Tibial artery (tissue), 4 donors: ENCODE data around the gene STARD9.

Experiments
- DNase-seq, 2 donors: peaks; one replicate each; pipeline ENCODE4 v3.0.0-alpha.2; 2019
- H3K27ac ChIP-seq, 2 donors: fragments of 200-600 bp; sonication (generic) in 1 of 2; 1 replicate in 1 of 2; 2 replicates in 1 of 2; pipeline ENCODE4 v1.5.1; 2018 to 2019; ENCODE audit warnings: mild to moderate bottlenecking in 1 of 2
- H3K27me3 ChIP-seq, 2 donors: fragments of 200-600 bp; sonication (generic) in 1 of 2; one replicate each; pipeline versions ENCODE4 v1.5.1 to v1.6.0; 2016 to 2019
- H3K36me3 ChIP-seq, 3 donors: fragments of 200-600 bp; sonication (generic) in 2 of 3; one replicate each; pipeline ENCODE4 v1.5.1; 2016 to 2019; ENCODE audit warnings: mild to moderate bottlenecking in 2 of 3
- H3K4me1 ChIP-seq, 4 donors: fragments of 200-600 bp; sonication (generic) in 2 of 4; 1 replicate in 3 of 4; 2 replicates in 1 of 4; pipeline ENCODE4 v1.5.1; 2016 to 2019
- H3K4me3 ChIP-seq, 2 donors: fragments of 200-600 bp; sonication (generic) in 1 of 2; 1 replicate in 1 of 2; 2 replicates in 1 of 2; pipeline ENCODE4 v1.5.1; 2018 to 2019; ENCODE audit warnings: mild to moderate bottlenecking in 2 of 2
- H3K9me3 ChIP-seq, 3 donors: fragments of 200-600 bp; sonication (generic) in 1 of 3; one replicate each; pipeline ENCODE4 v1.5.1; 2016 to 2019
- intact Hi-C: fragments of 100-400 bp; cut with DNase I; formaldehyde crosslinking; loops from one replicate; pipeline ENCODE4 v1.15.0; 2023; ENCODE audit warnings: low total_unique reads
- TF ChIP-seq, protein P1 (sequence below), 2 experiments: fragments of 200-600 bp in 1 of 2; fragments of 450-650 bp in 1 of 2; IDR thresholded peaks; one replicate each; pipeline ENCODE4 v1.5.1; 2017 to 2019; ENCODE audit warnings: antibody characterized with exemption in 2 of 2, mild to moderate bottlenecking in 1 of 2, moderate library complexity in 1 of 2

The STARD9 gene

DNA sequence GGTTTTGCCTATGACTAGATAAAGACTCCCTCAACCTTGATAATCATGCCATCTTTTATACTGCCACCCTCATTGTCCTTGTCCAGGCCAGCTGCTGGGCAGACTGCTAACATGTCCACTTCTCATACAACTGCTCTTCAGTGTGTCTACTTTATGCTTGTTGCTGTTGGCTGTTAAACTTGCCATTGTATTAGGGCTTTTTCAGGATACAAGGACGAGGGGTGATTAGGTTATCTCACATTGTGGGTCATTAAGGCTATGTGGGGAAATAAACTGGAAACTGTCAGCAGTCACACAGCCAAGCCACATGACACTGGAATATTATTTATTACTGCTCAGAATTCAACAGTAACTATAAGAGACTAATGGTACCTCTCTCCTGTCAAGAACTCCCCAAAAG, 36.1 kb downstream of the STARD9 start:
- H3K36me3 ChIP-seq, result peaks cover 0 to 3% (median 0%) of the 10 kb centered on the region in 3 donors
- H3K4me3 ChIP-seq, result no peak overlapping the region
- TF ChIP-seq, protein P1, sequence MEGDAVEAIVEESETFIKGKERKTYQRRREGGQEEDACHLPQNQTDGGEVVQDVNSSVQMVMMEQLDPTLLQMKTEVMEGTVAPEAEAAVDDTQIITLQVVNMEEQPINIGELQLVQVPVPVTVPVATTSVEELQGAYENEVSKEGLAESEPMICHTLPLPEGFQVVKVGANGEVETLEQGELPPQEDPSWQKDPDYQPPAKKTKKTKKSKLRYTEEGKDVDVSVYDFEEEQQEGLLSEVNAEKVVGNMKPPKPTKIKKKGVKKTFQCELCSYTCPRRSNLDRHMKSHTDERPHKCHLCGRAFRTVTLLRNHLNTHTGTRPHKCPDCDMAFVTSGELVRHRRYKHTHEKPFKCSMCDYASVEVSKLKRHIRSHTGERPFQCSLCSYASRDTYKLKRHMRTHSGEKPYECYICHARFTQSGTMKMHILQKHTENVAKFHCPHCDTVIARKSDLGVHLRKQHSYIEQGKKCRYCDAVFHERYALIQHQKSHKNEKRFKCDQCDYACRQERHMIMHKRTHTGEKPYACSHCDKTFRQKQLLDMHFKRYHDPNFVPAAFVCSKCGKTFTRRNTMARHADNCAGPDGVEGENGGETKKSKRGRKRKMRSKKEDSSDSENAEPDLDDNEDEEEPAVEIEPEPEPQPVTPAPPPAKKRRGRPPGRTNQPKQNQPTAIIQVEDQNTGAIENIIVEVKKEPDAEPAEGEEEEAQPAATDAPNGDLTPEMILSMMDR (IDR thresholded peaks at IDR 0.05), result no peak

DNA sequence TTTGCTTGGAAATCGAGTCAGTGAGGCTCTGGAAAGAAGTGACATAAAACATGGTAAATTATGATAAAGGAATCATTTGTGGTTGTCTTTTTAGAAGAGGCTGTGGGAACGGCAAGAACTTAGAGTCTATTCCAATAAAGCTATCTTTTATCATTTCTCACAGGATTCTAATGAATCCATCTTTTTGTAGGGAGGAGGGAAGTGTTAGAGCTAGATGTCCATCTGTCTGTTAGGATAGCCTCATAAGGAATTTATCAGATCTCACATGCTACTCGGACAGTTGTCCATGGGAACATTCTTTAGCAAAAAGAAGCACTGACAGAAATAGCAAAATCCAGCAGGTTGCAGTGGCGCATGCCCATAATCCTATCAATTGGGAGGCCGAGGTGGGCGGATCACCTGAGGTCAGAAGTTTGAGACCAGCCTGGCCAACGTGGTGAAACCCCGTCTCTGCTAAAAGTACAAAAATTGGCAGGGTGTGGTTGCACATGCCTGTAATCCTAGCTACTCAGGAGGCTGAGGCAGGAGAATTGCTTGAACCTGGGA, 37.0 kb downstream of the STARD9 start:
- Histone ChIP-seq H3K27ac (no peak overlapping the region), H3K9me3 (no peaks in the 10 kb centered on the region), H3K4me1 (peaks cover 0 to 16% (median 8%) of the 10 kb centered on the region in 4 donors), H3K4me3 (no peak overlapping the region), H3K27me3 (no peaks in the 10 kb centered on the region), H3K36me3 (peaks cover 0 to 2% (median 0%) of the 10 kb centered on the region in 3 donors)
- intact Hi-C loops, result no loop called here
- no peak for DNase-seq
- TF ChIP-seq, protein P1 (IDR thresholded peaks at IDR 0.05), result no peak

More for the DNA sequence above, 36.1 kb downstream of the STARD9 start:
- Histone ChIP-seq H3K27ac (no peak overlapping the region), H3K4me1 (peaks cover 0 to 19% (median 8%) of the 10 kb centered on the region in 4 donors), H3K27me3 (no peaks in the 10 kb centered on the region), H3K9me3 (no peaks in the 10 kb centered on the region)
- intact Hi-C loops, result no loop called here
- no peak for DNase-seq

DNA sequence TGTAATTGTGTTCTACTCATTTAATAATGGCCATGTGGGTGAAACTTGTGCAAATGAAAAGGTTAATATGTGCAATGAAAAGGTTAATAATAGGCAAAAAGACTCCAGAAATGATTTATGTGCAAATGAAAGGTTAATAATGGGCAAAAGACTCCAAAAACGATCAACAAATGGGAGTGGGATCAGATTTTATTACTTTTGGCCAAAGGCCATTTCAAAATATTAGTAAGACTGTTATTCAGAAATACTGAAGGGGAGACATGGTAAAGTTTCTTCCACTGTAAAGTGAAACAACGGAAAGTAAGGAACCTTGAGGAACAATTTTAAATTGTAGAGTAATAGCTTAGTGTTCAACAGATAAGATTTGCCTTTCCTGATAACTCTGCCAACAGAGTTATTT, 40.7 kb downstream of the STARD9 start:
- intact Hi-C loops, result no loop called here
- TF ChIP-seq, protein P1 (IDR thresholded peaks at IDR 0.05), result no peak
- Histone ChIP-seq H3K9me3 (no peaks in the 10 kb centered on the region), H3K36me3 (peaks cover 0 to 15% (median 6%) of the 10 kb centered on the region in 3 donors), H3K27me3 (no peaks in the 10 kb centered on the region), H3K27ac (no peak overlapping the region), H3K4me3 (no peak overlapping the region), H3K4me1 (peaks cover 0 to 9% (median 0%) of the 10 kb centered on the region in 4 donors)
- no peak for DNase-seq

DNA sequence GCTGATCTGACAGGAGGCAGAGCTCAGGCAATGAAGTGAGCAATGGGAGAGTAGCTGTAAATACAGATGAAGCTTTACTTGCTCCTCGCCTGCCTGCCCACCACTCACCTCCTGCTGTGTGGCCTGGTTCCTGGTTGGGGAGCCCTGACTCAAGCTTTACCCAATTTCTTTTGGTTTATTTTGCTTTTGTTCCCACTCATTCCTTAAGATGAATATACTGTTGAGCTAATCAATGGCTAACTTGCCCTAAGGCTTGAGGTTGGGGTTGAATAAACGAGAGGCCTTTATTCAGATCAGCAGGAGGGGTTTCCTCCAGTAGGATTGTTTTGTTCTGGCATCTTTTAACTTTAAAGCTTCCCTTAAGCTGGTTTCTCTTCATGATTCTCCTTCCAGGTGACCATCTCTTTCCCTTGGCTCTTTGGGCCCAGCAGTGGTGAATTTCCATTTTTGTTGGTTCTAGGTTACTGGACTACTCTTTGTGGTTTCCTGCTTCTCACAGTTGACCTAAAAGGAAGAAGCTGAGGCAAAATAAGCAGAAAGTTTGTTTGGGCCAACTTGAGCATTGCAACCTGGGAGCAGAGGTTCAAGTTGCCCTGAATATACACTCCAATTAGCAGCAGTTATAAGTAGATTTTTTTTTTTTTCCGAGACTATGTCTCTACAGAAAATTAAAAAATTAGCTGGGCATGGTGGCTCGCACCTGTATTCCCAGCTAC, 44.4 kb downstream of the STARD9 start:
- intact Hi-C loops, result no loop called here
- TF ChIP-seq, protein P1 (IDR thresholded peaks at IDR 0.05), result no peak

DNA sequence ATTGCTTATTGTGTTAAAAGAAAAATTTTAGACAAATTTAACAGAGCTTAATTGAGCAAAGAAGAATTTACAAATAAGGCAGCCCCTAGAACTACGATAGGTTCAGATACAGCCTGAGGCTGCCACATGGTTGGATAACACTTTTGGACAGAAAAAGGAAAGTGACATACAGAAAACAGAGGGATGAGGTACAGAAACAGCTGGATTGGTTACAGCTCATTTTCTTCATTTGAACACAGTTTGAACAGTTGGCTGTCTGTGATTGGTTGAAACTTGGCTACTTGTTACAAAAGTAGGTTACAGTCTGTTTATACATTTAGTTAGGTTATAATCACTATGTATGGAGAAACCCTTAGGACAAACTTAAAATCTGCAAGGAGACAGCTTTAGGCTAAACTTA, 46.0 kb downstream of the STARD9 start:
- TF ChIP-seq, protein P1 (IDR thresholded peaks at IDR 0.05), result no peak
- peaks cover 0 to 2% (median 0%) of the 10 kb centered on the region in 4 donors for H3K4me1 ChIP-seq
- intact Hi-C loops, result no loop called here
- no peaks in the 10 kb centered on the region for H3K27me3 ChIP-seq
- H3K9me3 ChIP-seq, result no peaks in the 10 kb centered on the region
- H3K36me3 ChIP-seq, result peaks cover 0 to 15% (median 6%) of the 10 kb centered on the region in 3 donors
- H3K27ac ChIP-seq, result no peak overlapping the region
- no peak overlapping the region for H3K4me3 ChIP-seq
- no peak for DNase-seq

More for the DNA sequence above, 44.4 kb downstream of the STARD9 start:
- H3K4me1 ChIP-seq, result peaks cover 0 to 3% (median 0%) of the 10 kb centered on the region in 4 donors
- H3K36me3 ChIP-seq, result peaks cover 0 to 15% (median 6%) of the 10 kb centered on the region in 3 donors
- H3K9me3 ChIP-seq, result no peaks in the 10 kb centered on the region
- no peaks in the 10 kb centered on the region for H3K27me3 ChIP-seq
- no peak for DNase-seq
- H3K27ac ChIP-seq, result no peak overlapping the region
- no peak overlapping the region for H3K4me3 ChIP-seq
